ENCODE results near the gene GMNC.
"Not testable (repeated sequence)": the region's sequence is repeated elsewhere in the genome, so short reads cannot be mapped to it uniquely, and the experiment has no call there.

The GMNC gene, protein sequence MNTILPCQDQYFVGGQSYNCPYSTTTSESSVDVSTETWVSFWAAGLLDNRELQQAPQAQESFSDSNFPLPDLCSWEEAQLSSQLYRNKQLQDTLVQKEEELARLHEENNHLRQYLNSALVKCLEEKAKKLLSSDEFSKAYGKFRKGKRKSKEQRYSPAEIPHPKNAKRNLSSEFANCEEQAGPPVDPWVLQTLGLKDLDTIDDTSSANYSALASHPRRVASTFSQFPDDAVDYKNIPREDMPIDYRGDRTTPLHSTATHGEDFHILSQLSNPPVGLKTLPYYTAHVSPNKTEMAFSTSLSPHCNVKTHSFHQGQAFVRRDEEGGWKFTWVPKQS

DNA sequence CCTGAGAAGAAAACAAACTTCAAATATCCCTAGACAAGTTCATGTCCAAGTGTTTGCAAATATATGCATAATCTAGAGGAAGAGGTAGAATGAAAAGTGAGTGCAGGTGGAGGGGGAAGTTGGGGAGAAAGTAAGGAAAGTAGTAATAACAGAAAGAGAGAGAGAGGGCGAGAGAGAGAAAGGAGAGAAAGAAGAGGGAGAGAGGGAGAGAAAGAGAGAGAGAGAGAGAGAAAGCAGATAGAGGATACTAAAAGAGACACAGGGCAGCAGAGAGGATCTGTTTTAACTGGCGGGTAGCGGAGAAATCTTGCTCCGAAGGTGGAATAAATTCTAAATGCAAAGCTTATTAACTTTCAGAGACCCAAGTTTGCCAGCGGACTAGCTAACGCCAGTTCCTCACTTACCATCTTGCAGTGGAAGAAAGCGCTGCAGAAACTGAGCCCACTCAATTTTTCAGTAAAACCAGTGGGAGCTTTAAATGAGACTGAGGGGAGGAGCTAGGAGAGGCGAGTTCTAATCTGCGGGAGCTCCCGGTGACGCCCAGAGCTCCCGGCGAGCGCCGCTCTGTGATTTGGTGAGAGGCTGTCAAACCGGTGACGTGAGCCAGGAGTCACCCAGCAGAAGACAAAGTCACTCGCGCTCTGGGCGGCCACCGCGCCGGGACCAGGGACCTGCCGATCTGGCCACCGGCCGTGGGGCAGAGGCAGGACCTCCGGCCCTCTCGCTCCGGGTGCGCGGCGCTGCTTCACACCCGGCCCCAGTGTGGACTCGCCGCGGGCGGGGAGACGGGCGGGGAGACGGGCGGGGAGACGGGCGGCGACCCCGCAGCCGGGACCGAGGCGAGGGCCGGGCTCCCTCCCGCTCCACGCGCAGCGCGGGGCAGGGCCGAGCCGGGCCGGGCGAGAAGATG, at the start of gene GMNC:
Gene GMNC (minus strand): TSS at position 486 of the 910 bp plus-strand sequence. CDS start 79 bp downstream, at position 407.
- DNase-seq = peak; percentile 81

GRCh38 chr3:190911382-190911781, 48.9 kb upstream of the GMNC start:
- no peak for DNase-seq

GRCh38 chr3:190909908-190910307, 47.4 kb upstream of the GMNC start:
- no peak for DNase-seq

- no peak for DNase-seq
These were observed 40.7 kb upstream of the GMNC start for GRCh38 chr3:190903156-190903555.

GRCh38 chr3:190902292-190902691, 39.8 kb upstream of the GMNC start:
- peak; percentile 20 for DNase-seq

- DNase-seq = no peak
These were observed 30.0 kb upstream of the GMNC start for GRCh38 chr3:190892395-190892902.

GRCh38 chr3:190886945-190887344, 24.5 kb upstream of the GMNC start:
- DNase-seq = peak; percentile 23

DNA sequence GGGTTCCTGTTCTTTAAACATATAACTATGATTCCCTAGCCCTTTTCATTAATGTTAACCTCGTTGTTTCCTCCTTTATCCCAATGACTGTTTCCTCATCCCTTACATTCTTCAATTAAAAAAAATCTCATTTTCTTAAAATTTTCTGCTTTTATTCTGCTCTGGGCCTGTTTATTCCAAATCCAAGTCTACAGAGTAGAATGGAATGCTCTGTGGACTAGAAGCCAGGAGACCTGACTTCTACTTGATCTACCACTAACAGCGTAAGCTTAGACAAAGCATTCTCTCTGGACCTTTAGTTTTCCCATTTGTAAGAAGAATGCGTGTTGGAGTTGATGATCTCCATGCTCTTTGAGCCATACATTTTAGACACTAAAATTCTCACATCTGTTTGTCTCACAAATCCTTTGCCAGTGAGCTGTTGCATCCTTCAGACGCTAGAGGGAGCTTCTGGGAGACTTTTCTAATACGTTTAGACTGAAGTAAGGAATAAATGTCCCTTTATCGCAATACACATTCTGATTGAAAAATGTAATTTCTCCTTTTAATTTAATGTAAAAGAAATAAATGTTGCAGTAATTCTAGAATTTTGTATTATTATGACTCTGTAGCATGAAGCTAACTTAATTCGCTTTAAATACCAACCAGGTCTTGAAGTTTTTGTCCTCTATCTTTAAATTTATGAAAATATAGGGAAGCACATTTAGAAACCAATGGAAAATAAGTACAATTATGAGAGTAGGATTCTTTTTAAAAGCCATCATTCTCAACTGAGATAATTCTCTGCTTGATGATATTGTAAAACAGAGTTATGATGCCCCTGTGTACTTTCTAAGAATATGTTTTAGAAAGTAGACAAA, 21.7 kb upstream of the GMNC start:
- peak; percentile 55 for DNase-seq

- no peak for DNase-seq
These were observed 20.6 kb upstream of the GMNC start for GRCh38 chr3:190883141-190883540.

- DNase-seq = no peak
These were observed 15.4 kb upstream of the GMNC start for GRCh38 chr3:190877925-190878324.

GRCh38 chr3:190876433-190876832, 13.9 kb upstream of the GMNC start:
- not testable (repeated sequence) for DNase-seq

- DNase-seq = not testable (repeated sequence)
These were observed 12.6 kb upstream of the GMNC start for GRCh38 chr3:190875061-190875460.

- DNase-seq = no peak
These were observed 7.6 kb upstream of the GMNC start for GRCh38 chr3:190870127-190870526.

DNA sequence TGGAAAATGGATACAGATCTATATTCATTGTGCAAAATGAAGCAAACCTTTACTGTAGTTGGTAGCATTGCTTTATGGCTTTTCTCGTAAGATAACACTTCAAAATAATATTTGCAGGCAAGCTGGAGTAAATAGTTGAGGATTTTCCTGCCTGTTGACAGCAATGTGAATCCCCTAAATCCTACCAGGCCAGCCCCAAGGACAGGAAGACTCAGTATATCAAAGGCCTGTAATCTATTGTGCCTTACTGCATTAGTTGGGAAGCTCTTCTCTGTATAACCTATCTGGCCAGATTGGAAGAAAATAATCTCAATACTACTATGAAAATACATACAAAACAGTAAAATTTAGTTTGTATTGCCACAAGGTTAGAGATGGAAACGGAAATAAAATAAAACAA, 4.6 kb upstream of the GMNC start:
- no peak for DNase-seq

DNA sequence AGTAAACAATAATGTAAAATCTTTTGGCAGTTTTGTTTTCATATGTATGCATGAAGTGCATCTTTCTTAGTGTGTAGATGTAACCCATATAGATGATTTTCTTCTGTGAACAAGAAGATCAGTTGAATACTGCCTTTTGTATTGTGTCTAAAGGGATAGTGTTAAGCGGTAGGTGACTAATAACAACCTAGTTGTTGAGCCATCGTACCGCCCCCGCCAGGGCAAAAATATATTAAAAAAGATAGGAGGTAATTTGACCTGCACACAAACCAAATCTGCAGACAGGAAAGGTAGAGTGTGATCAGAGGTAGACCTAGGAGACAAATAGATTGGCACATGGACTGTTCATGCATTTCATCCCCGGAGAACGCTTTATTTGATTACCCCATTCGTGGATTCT, 3.3 kb upstream of the GMNC start:
- no peak for DNase-seq

DNA sequence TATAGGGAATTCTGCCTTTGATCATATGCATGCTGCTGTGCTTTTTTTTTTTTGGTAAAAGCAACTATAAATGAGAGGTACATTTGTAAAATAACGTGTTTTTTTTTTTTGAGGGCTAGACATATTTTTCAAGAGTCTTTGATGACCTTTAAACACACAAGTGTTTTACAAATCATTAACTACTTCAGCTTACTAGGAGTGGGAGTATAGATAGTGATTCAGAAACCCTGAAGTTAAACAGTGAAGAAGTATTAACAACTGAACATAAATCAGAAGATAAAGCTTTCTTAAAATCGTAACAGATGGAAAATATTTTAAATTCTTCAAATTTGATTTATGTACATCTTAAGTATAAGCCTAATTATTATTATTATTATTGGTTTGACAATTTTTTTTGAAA, 2.9 kb upstream of the GMNC start:
- no peak for DNase-seq

DNA sequence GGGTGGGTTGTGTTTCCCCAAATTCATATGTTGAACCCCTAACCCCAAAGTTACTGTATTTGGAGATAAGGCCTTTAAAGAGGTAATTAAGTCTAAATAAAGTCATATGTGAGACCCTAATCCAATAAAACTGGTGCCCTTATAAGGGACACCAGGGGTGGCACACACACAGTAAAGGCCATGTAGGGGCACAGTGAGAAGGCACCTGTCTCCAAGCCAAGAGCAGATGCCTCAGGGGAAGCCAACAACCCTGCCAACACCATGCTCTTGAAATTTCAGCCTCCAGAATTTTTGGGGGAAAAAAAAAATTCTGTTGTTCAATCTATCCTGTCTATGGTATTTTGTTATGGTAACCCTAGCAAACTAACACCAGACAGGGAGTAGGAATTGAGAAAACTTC, 1.5 kb upstream of the GMNC start:
- DNase-seq = no peak

DNA sequence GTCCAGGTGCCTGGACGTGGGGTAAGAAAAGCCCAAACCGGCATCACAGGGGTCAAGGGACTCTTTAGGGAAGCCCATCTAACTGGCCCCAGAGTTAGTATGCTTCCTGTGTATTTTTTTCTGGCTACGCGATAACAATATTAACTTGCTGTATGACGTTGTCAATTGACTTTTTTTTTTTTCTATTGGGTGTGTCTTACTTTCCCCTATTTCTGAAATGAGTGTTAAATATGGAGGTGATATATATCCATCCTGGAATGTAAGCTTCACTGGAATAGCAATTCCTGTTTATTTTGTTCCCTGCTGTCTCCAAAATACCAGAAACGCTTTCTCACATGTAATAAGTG, 598 bp upstream of the GMNC start:
- peak; percentile 10 for DNase-seq

GRCh38 chr3:190860521-190860920, 2.0 kb downstream of the GMNC start:
- DNase-seq = no peak

DNA sequence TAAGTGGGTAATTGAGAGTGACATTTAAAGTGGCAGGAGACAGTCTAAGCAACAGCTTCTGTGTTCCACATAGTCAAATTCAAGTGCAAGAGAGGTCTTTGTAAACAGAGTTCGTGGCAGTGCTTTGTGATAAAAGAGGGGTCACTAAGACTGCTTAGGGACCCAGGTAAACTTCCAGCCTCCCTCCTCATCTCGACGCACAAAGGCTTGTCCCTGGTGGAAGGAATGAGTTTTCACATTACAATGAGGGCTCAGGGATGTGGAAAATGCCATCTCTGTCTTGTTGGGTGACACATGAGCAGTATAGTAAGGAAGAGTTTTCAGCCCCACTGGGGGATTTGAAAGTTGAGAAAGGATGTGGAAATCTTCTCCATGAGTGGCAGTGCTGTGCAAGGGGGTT, 7.3 kb downstream of the GMNC start:
- no peak for DNase-seq

- peak; percentile 82 for DNase-seq
These were observed 8.4 kb downstream of the GMNC start for GRCh38 chr3:190854062-190854461.

GRCh38 chr3:190853464-190853863, 9.0 kb downstream of the GMNC start:
- peak; percentile 31 for DNase-seq

DNA sequence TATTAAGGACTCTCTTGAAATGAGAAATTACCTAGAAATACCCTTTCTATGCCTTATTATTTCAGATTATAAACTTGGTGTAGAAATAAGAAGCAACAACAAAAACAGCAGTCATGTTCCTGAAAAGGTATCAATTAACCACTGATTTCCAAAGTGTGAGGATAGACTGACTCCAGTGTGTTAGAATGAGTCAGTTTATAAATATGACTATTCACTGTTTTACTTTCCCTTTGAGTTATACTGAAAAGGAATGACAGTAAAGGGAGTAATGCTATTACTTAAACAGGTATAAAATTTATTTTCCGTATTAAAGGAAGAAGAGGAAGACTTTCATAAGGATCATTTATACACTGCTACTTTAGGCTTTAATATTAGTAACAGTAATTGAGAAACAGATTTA, 12.9 kb downstream of the GMNC start:
- peak; percentile 3 for DNase-seq

Measured in inflammatory macrophage treated with lipopolysaccharide for 4 hours (primary cell).